Peyer's patch (tissue), 4 donors: Measurements from ENCODE around the gene FCSK.

Source experiments
- POLR2A ChIP-seq, 2 donors: fragments of 450-650 bp; IDR thresholded peaks; one replicate each; pipeline ENCODE4 v1.5.1; 2017; ENCODE audit warnings: antibody characterized with exemption in 2 of 2, mild to moderate bottlenecking in 2 of 2, moderate library complexity in 2 of 2
- TF ChIP-seq, protein P1 (sequence below), 6 experiments: fragments of 450-650 bp in 4 of 6; fragments of 200-600 bp in 2 of 6; sonication (generic) in 1 of 6; IDR thresholded peaks; one replicate each; pipeline ENCODE4 v1.5.1; 2017 to 2019; ENCODE audit warnings: antibody characterized with exemption in 6 of 6, mild to moderate bottlenecking in 3 of 6, moderate library complexity in 1 of 6

GRCh38 chr16:70520612-70521297, 66.4 kb downstream of the FCSK start:
- no peak for TF ChIP-seq POLR2A (IDR thresholded peaks at IDR 0.05)
- TF ChIP-seq, protein P1, sequence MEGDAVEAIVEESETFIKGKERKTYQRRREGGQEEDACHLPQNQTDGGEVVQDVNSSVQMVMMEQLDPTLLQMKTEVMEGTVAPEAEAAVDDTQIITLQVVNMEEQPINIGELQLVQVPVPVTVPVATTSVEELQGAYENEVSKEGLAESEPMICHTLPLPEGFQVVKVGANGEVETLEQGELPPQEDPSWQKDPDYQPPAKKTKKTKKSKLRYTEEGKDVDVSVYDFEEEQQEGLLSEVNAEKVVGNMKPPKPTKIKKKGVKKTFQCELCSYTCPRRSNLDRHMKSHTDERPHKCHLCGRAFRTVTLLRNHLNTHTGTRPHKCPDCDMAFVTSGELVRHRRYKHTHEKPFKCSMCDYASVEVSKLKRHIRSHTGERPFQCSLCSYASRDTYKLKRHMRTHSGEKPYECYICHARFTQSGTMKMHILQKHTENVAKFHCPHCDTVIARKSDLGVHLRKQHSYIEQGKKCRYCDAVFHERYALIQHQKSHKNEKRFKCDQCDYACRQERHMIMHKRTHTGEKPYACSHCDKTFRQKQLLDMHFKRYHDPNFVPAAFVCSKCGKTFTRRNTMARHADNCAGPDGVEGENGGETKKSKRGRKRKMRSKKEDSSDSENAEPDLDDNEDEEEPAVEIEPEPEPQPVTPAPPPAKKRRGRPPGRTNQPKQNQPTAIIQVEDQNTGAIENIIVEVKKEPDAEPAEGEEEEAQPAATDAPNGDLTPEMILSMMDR (IDR thresholded peaks at IDR 0.05), result no peak
